ENCODE measurements around the gene APP.

Gene APP

DNA sequence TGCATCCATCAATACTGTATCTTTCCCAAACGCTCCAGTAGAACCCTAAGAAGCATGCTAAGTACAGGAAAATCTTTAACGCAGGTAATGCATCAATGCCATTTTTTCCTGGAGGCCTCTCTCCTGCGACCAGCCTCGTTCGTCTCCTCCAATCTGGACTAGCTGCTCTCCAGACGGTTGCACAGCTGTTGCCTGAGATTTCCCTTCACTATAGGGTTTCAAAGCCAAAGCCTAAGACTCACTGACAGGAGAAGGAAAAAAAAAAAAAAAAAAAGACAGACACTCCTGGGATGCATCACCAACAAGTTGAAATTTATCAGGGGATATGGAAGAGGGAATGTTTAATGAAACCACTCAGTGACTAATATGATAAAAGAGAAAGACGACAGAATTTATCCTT, 93.0 kb downstream of the APP start:
- Histone ChIP-seq H3K9me3 (ENCODE audit: low read length) (no peaks in the 10 kb centered on the region), H3K79me2 (ENCODE audit: insufficient read depth, low read length) (no peaks in the 10 kb centered on the region), H2AFZ (ENCODE audit: low read length) (no peak overlapping the region), H3K9me2 (ENCODE audit: low read depth, low read length) (no peaks in the 10 kb centered on the region), H3F3A (ENCODE audit: insufficient read depth, low read length) (no peaks in the 10 kb centered on the region), H4K20me1 (ENCODE audit: insufficient read depth, low read length) (no peaks in the 10 kb centered on the region), H3K36me3 (ENCODE audit: insufficient read depth, low read length) (no peaks in the 10 kb centered on the region), H3K4me1 (ENCODE audit: insufficient read depth, low read length, severe bottlenecking) (no peaks in the 10 kb centered on the region), H3K27me3 (ENCODE audit: insufficient read depth, low read length) (no peaks in the 10 kb centered on the region), H3K4me2 (ENCODE audit: low read length) (no peak overlapping the region), H3K9ac (ENCODE audit: low read length) (no peak overlapping the region), H3K27ac (ENCODE audit: low read depth, low read length, poor library complexity, severe bottlenecking) (no peak overlapping the region), H3K4me3 (ENCODE audit: low read depth, low read length, poor library complexity, severe bottlenecking) (no peak overlapping the region)
- TF ChIP-seq EZH2 (IDR thresholded peaks at IDR 0.05; ENCODE audit: borderline replicate concordance, low read length) = no peak
- TF ChIP-seq, protein P1, sequence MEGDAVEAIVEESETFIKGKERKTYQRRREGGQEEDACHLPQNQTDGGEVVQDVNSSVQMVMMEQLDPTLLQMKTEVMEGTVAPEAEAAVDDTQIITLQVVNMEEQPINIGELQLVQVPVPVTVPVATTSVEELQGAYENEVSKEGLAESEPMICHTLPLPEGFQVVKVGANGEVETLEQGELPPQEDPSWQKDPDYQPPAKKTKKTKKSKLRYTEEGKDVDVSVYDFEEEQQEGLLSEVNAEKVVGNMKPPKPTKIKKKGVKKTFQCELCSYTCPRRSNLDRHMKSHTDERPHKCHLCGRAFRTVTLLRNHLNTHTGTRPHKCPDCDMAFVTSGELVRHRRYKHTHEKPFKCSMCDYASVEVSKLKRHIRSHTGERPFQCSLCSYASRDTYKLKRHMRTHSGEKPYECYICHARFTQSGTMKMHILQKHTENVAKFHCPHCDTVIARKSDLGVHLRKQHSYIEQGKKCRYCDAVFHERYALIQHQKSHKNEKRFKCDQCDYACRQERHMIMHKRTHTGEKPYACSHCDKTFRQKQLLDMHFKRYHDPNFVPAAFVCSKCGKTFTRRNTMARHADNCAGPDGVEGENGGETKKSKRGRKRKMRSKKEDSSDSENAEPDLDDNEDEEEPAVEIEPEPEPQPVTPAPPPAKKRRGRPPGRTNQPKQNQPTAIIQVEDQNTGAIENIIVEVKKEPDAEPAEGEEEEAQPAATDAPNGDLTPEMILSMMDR (IDR thresholded peaks at IDR 0.05; ENCODE audit: low read length) = no peak

DNA sequence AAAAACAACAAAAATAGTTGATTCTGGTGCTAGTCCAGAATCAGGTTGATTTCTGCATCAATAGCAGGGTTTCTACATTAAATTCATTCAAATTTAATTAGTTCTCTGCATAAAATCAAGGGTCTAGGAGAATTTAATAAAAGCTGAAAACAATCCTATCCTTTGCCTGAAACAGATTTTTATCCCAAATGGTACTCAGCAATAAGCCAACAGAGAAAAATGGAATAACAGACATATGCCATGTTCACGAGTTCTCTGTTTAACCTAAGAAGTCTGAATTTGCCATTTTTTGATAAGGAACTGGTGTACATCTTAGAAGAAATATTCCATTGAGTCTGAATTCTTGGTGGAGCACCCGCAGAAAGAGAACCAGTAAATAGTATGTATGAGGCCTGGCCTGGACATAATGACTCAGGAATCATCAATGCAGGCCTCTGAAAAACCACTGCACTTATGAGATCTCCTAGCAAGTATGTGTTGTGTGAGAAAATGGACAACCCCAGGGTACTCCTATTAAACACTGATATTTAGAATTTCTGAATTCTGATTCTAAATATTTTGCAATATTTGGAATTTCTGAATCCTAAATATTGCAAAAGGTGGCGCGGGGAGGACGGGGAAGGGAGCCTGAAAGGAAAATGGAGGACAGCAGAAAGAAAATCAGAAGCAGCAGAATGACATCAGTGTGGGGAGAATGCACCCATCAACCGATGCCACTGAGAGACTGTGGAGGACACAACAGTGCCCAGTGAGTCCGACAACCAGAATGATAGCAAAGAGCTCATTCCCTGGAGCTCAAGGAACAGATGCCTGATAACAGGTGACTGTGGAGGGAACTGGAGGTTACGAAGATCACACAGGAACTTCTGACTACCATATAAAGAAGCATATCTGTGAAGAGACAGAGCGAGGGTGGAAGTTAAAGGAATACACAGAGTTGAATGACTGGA, 97.6 kb downstream of the APP start:
- Histone ChIP-seq H3K79me2 (ENCODE audit: insufficient read depth, low read length) (no peaks in the 10 kb centered on the region), H3K9me3 (ENCODE audit: low read length) (no peaks in the 10 kb centered on the region), H3K4me3 (ENCODE audit: low read depth, low read length, poor library complexity, severe bottlenecking) (no peak overlapping the region), H3K4me2 (ENCODE audit: low read length) (no peak overlapping the region), H3K4me1 (ENCODE audit: insufficient read depth, low read length, severe bottlenecking) (peaks cover 8% of the 10 kb centered on the region), H3K9ac (ENCODE audit: low read length) (no peak overlapping the region), H4K20me1 (ENCODE audit: insufficient read depth, low read length) (no peaks in the 10 kb centered on the region), H3K27ac (ENCODE audit: low read depth, low read length, poor library complexity, severe bottlenecking) (no peak overlapping the region), H3F3A (ENCODE audit: insufficient read depth, low read length) (no peaks in the 10 kb centered on the region), H3K9me2 (ENCODE audit: low read depth, low read length) (no peaks in the 10 kb centered on the region), H3K27me3 (ENCODE audit: insufficient read depth, low read length) (no peaks in the 10 kb centered on the region), H3K36me3 (ENCODE audit: insufficient read depth, low read length) (no peaks in the 10 kb centered on the region), H2AFZ (ENCODE audit: low read length) (no peak overlapping the region)
- TF ChIP-seq, protein P1 (IDR thresholded peaks at IDR 0.05; ENCODE audit: low read length) = no peak
- TF ChIP-seq EZH2 (IDR thresholded peaks at IDR 0.05; ENCODE audit: borderline replicate concordance, low read length) = no peak

DNA sequence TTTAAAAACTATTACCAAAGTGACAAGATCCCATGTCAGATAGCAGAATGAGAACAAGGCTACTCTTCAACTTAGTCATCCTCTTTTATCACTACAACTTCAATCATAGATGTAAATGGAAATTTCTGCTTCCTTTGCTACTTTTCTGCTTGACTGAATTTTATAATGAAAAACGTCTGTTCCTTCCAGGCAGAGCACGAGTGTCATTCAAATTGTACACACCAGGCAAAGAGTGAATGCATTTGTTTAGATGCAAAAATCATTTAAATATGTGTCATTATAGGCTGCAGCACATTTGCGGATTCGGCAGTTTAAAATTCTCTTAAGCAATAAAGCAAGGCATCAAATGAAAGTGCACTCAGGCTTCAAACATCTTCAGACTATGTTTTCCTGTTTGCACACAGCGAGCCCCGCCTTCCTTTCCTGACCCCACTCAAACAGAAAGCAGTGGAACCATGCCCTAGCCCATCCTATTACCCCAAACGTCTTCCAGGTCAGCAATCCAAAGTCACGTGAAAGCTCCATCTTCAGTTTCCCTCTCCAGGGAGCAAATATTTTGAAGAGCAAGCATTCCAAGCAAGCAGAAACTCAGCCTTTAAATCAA, 99.6 kb downstream of the APP start:
- peak overlapping the region; percentile 37; the same call in 1 of the 2 replicates for H2AFZ ChIP-seq (ENCODE audit: low read length)
- H3K9ac ChIP-seq (ENCODE audit: low read length) = no peak overlapping the region
- H3K36me3 ChIP-seq (ENCODE audit: insufficient read depth, low read length) = no peaks in the 10 kb centered on the region
- no peak overlapping the region for H3K27ac ChIP-seq (ENCODE audit: low read depth, low read length, poor library complexity, severe bottlenecking)
- TF ChIP-seq, protein P1 (IDR thresholded peaks at IDR 0.05; ENCODE audit: low read length) = no peak
- no peak for TF ChIP-seq EZH2 (IDR thresholded peaks at IDR 0.05; ENCODE audit: borderline replicate concordance, low read length)
- H3F3A ChIP-seq (ENCODE audit: insufficient read depth, low read length) = no peaks in the 10 kb centered on the region
- no peaks in the 10 kb centered on the region for H3K27me3 ChIP-seq (ENCODE audit: insufficient read depth, low read length)
- H3K79me2 ChIP-seq (ENCODE audit: insufficient read depth, low read length) = no peaks in the 10 kb centered on the region
- H3K4me3 ChIP-seq (ENCODE audit: low read depth, low read length, poor library complexity, severe bottlenecking) = no peak overlapping the region
- no peaks in the 10 kb centered on the region for H3K9me2 ChIP-seq (ENCODE audit: low read depth, low read length)
- H3K9me3 ChIP-seq (ENCODE audit: low read length) = no peaks in the 10 kb centered on the region
- peaks cover 8% of the 10 kb centered on the region for H3K4me1 ChIP-seq (ENCODE audit: insufficient read depth, low read length, severe bottlenecking)
- H4K20me1 ChIP-seq (ENCODE audit: insufficient read depth, low read length) = no peaks in the 10 kb centered on the region
- peak overlapping the region; percentile 37; the same call in 1 of the 2 replicates for H3K4me2 ChIP-seq (ENCODE audit: low read length)
